ENCODE measurements around the gene CREG2. TPM values are rescaled to one million over a fixed set of nuclear protein-coding genes. Genes with fewer than 3 reads are reported as not detected.

CREG2 gene
- total RNA-seq, 1 experiment from 2014 or later, result not detected

DNA sequence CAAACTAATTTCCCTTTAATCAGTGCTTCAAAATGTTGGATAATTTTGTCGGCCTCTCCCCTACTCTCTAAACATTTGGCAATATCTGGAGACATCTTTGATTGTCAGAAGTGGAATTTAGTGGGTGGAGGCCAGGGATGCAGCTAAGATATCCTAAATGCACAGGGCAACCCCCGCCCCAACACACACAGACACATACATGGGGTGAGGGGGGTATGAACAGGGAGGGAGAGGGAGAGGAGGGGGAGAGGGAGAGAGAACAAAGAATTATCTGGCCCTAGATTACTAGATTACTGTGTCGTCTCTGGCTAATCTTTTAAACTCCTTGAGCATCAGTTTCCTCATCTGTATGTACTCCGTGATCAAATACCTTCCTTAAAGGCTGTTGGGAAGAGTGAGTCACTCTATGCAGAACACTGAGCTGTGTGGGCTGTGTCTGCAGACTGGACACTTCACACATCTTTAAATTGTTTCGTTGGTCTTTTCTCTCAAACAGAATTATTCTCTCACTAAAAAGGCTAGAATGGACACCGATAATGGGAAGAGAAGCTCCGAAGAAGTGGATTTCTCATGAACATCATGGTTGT lies 81.7 kb downstream of the CREG2 start:
- Mint-ChIP-seq H3K27ac (ENCODE audit: low read depth, unreplicated experiment) (peak overlapping the region; percentile 4), H3K9me3 (ENCODE audit: unreplicated experiment) (no peaks in the 10 kb centered on the region), H3K27me3 (ENCODE audit: insufficient read depth, unreplicated experiment) (no peaks in the 10 kb centered on the region), H3K4me1 (ENCODE audit: insufficient read depth, unreplicated experiment) (peaks cover 34% of the 10 kb centered on the region), H3K36me3 (ENCODE audit: insufficient read depth, unreplicated experiment) (peaks cover 8% of the 10 kb centered on the region), H3K4me3 (ENCODE audit: unreplicated experiment) (peak overlapping the region; percentile 86)
- BruUV-seq (replicated peaks), result no TSS peak
- ChIA-PET POLR2A (interaction anchor here (0.7 to 1.6 kb wide), 6 partner anchors 22 to 82 kb away, joined by 3 to 6 read pairs (median 4); partner anchors contain the start of gene CNOT11), CTCF (no interaction called here)
- peak; percentile 61 for DNase-seq (ENCODE audit: unreplicated experiment)
- intact Hi-C loops (cut with micrococcal nuclease), result loop anchor here (5.0 kb wide), 1 partner anchor 53 kb away; the partner anchor contains the start of gene CNOT11
- TF ChIP-seq, protein P1, sequence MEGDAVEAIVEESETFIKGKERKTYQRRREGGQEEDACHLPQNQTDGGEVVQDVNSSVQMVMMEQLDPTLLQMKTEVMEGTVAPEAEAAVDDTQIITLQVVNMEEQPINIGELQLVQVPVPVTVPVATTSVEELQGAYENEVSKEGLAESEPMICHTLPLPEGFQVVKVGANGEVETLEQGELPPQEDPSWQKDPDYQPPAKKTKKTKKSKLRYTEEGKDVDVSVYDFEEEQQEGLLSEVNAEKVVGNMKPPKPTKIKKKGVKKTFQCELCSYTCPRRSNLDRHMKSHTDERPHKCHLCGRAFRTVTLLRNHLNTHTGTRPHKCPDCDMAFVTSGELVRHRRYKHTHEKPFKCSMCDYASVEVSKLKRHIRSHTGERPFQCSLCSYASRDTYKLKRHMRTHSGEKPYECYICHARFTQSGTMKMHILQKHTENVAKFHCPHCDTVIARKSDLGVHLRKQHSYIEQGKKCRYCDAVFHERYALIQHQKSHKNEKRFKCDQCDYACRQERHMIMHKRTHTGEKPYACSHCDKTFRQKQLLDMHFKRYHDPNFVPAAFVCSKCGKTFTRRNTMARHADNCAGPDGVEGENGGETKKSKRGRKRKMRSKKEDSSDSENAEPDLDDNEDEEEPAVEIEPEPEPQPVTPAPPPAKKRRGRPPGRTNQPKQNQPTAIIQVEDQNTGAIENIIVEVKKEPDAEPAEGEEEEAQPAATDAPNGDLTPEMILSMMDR (IDR thresholded peaks at IDR 0.05; ENCODE audit: unreplicated experiment), result no peak

DNA sequence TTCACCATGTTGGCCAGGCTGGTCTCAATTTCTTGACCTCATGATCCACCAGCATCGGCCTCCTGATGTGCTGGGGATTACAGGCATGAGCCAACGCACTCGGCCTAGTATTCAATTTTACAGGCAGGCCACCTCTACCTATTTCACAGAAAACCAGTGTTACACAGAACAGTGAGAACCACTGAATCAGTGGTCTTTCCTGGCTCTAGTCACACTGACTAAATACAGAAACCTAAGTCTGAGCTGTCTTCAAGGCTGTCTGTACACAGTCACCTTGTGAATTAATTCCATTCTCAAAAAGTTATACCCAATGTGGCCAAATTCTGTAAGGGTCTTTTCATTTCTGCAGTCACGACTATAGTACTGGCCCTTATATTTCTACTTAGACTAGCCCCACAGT lies 82.3 kb downstream of the CREG2 start:
- Mint-ChIP-seq H3K27me3 (ENCODE audit: insufficient read depth, unreplicated experiment) (no peaks in the 10 kb centered on the region), H3K4me1 (ENCODE audit: insufficient read depth, unreplicated experiment) (peaks cover 36% of the 10 kb centered on the region), H3K27ac (ENCODE audit: low read depth, unreplicated experiment) (peak overlapping the region; percentile 4), H3K4me3 (ENCODE audit: unreplicated experiment) (peak overlapping the region; percentile 86), H3K36me3 (ENCODE audit: insufficient read depth, unreplicated experiment) (peaks cover 8% of the 10 kb centered on the region), H3K9me3 (ENCODE audit: unreplicated experiment) (no peaks in the 10 kb centered on the region)
- CTCF ChIA-PET, result no interaction called here
- POLR2A ChIA-PET, result interaction anchor here (0.8 to 1.6 kb wide), 5 partner anchors 21 to 53 kb away, joined by 3 to 6 read pairs (median 4); partner anchors contain the start of gene CNOT11
- no TSS peak for BruUV-seq (replicated peaks)
- no peak for DNase-seq (ENCODE audit: unreplicated experiment)
- TF ChIP-seq, protein P1 (IDR thresholded peaks at IDR 0.05; ENCODE audit: unreplicated experiment), result no peak
- intact Hi-C loops (cut with micrococcal nuclease), result loop anchor here (5.0 kb wide), 1 partner anchor 53 kb away; the partner anchor contains the start of gene CNOT11

DNA sequence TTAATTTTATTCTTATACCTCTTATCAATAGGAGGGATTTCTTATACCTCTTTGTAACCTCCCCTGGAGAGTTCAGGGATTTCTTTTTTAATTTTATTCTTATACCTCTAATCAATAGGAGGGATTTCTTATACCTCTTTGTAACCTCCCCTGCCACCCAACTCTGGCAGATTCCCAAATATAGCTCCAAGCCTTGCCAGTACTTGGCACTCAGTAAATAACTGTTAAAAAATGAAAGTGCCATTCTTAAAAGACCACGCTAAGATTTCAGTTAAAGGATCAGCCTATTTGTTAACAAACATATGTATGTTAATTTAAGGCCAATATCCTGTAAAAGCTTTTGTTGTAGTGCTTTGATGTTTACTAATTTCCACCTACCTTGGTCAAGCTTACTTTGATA lies 83.6 kb downstream of the CREG2 start:
- ChIA-PET POLR2A (interaction anchor here (0.6 kb wide), 1 partner anchor 99 kb away, joined by 3 read pairs; no protein-coding TSS in a partner anchor), CTCF (interaction anchor here (0.5 to 1.0 kb wide), 3 partner anchors 18 to 300 kb away, joined by 3 to 4 read pairs (median 4); no protein-coding TSS in a partner anchor)
- Mint-ChIP-seq H3K9me3 (ENCODE audit: unreplicated experiment) (no peaks in the 10 kb centered on the region), H3K4me3 (ENCODE audit: unreplicated experiment) (no peak overlapping the region), H3K27ac (ENCODE audit: low read depth, unreplicated experiment) (peak overlapping the region; percentile 54), H3K4me1 (ENCODE audit: insufficient read depth, unreplicated experiment) (peaks cover 47% of the 10 kb centered on the region), H3K36me3 (ENCODE audit: insufficient read depth, unreplicated experiment) (peaks cover 8% of the 10 kb centered on the region), H3K27me3 (ENCODE audit: insufficient read depth, unreplicated experiment) (no peaks in the 10 kb centered on the region)
- DNase-seq (ENCODE audit: unreplicated experiment), result no peak
- intact Hi-C loops (cut with micrococcal nuclease), result no loop called here
- BruUV-seq (replicated peaks), result no TSS peak
- TF ChIP-seq, protein P1 (IDR thresholded peaks at IDR 0.05; ENCODE audit: unreplicated experiment), result no peak

DNA sequence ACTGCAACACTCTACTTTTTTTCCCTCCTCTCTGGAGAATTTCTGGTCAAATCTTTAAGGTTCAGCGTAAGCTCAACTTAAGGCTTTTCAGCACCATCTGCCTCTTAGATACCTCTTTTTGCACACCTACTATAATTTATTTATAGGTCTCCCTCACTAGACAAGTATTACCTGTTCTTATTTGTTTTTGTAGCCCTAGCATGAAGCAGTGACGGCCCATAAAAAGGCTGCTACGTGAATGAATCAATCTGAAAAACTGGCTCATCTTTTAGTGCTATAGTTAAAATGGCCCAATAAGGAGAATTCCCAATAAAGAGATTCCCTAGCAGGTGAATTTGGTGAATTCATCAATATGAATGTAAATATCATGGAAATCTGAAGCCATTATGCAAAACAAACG lies 85.3 kb downstream of the CREG2 start:
- POLR2A ChIA-PET, result interaction anchor here (1.0 kb wide), 1 partner anchor 9 kb away, joined by 4 read pairs; no protein-coding TSS in a partner anchor
- no peak overlapping the region for H3K4me3 Mint-ChIP-seq (ENCODE audit: unreplicated experiment)
- no peaks in the 10 kb centered on the region for H3K27me3 Mint-ChIP-seq (ENCODE audit: insufficient read depth, unreplicated experiment)
- no TSS peak for BruUV-seq (replicated peaks)
- CTCF ChIA-PET, result interaction anchor here (0.5 kb wide), 1 partner anchor 18 kb away, joined by 3 read pairs; no protein-coding TSS in a partner anchor
- H3K36me3 Mint-ChIP-seq (ENCODE audit: insufficient read depth, unreplicated experiment), result peaks cover 8% of the 10 kb centered on the region
- H3K4me1 Mint-ChIP-seq (ENCODE audit: insufficient read depth, unreplicated experiment), result peaks cover 53% of the 10 kb centered on the region
- no peak for DNase-seq (ENCODE audit: unreplicated experiment)
- no peaks in the 10 kb centered on the region for H3K9me3 Mint-ChIP-seq (ENCODE audit: unreplicated experiment)
- intact Hi-C loops (cut with micrococcal nuclease), result no loop called here
- H3K27ac Mint-ChIP-seq (ENCODE audit: low read depth, unreplicated experiment), result no peak overlapping the region
- TF ChIP-seq, protein P1 (IDR thresholded peaks at IDR 0.05; ENCODE audit: unreplicated experiment), result no peak
